ENCODE measurements around the gene NFYB.

Gene NFYB

GRCh38 chr12:104137902-104138796 lies at the start of gene NFYB:
Gene NFYB (minus strand): TSS chr12:104138210. CDS start chr12:104135453, 2,757 bp downstream.
- peaks cover 30% of the 10 kb centered on the region for H3K4me1 ChIP-seq (ENCODE audit: control insufficient read depth, low read length)
- H3K9me3 ChIP-seq (ENCODE audit: control insufficient read depth, insufficient read depth, low read length), result no peaks in the 10 kb centered on the region
- peak within 1 kb of the TSS; percentile 81 for H3K27ac ChIP-seq (ENCODE audit: low read depth, low read length)
- H3K79me2 ChIP-seq (ENCODE audit: control insufficient read depth, low read length), result peaks cover 42% of the 10 kb centered on the region
- TF ChIP-seq CTCF (IDR thresholded peaks at IDR 0.05; ENCODE audit: low read depth, low read length, poor library complexity, severe bottlenecking) (no peak), EZH2phosphoT487 (IDR thresholded peaks at IDR 0.05; ENCODE audit: borderline replicate concordance, low read length) (no peak)
- H3K36me3 ChIP-seq (ENCODE audit: control insufficient read depth, low read length), result peaks cover 28% of the 10 kb centered on the region
- no peaks in the 10 kb centered on the region for H3K27me3 ChIP-seq (ENCODE audit: control insufficient read depth, low read length)
- H4K20me1 ChIP-seq (ENCODE audit: control insufficient read depth, insufficient read depth, low read depth, low read length), result no peaks in the 10 kb centered on the region
- H3K9me2 ChIP-seq (replicated peaks; ENCODE audit: control insufficient read depth, low read length), result no peaks in the 10 kb centered on the region
- peak within 1 kb of the TSS; percentile 85 for H3K4me2 ChIP-seq (ENCODE audit: low read length)
- peaks cover 8% of the 10 kb centered on the region; the same call in 1 of the 2 replicates for H3F3A ChIP-seq (ENCODE audit: control insufficient read depth, insufficient read depth)
- H3K4me3 ChIP-seq (ENCODE audit: low read length), result peak within 1 kb of the TSS; percentile 93

GRCh38 chr12:104187446-104188155 lies 49.6 kb upstream of the NFYB start:
- H3K4me1 ChIP-seq (ENCODE audit: control insufficient read depth, low read length), result no peaks in the 10 kb centered on the region
- H3K27ac ChIP-seq (ENCODE audit: low read depth, low read length), result no peak overlapping the region
- no peaks in the 10 kb centered on the region for H3K9me2 ChIP-seq (replicated peaks; ENCODE audit: control insufficient read depth, low read length)
- no peaks in the 10 kb centered on the region for H3K36me3 ChIP-seq (ENCODE audit: control insufficient read depth, low read length)
- H3K4me2 ChIP-seq (ENCODE audit: low read length), result no peak overlapping the region
- no peak for TF ChIP-seq EZH2phosphoT487 (IDR thresholded peaks at IDR 0.05; ENCODE audit: borderline replicate concordance, low read length)
- no peak for TF ChIP-seq CTCF (IDR thresholded peaks at IDR 0.05; ENCODE audit: low read depth, low read length, poor library complexity, severe bottlenecking)
- H3K4me3 ChIP-seq (ENCODE audit: low read length), result no peak overlapping the region
- H4K20me1 ChIP-seq (ENCODE audit: control insufficient read depth, insufficient read depth, low read depth, low read length), result no peaks in the 10 kb centered on the region
- no peaks in the 10 kb centered on the region for H3K79me2 ChIP-seq (ENCODE audit: control insufficient read depth, low read length)
- H3F3A ChIP-seq (ENCODE audit: control insufficient read depth, insufficient read depth), result no peaks in the 10 kb centered on the region
- H3K27me3 ChIP-seq (ENCODE audit: control insufficient read depth, low read length), result no peaks in the 10 kb centered on the region
- 0 out of 2 replicates have a peak, but pooled peaks cover 3% of the 10 kb centered on the region for H3K9me3 ChIP-seq (ENCODE audit: control insufficient read depth, insufficient read depth, low read length)

GRCh38 chr12:104183443-104183842 lies 45.4 kb upstream of the NFYB start:
- Histone ChIP-seq H3K27me3 (ENCODE audit: control insufficient read depth, low read length) (no peaks in the 10 kb centered on the region), H3K27ac (ENCODE audit: low read depth, low read length) (no peak overlapping the region), H3K9me2 (replicated peaks; ENCODE audit: control insufficient read depth, low read length) (no peaks in the 10 kb centered on the region), H4K20me1 (ENCODE audit: control insufficient read depth, insufficient read depth, low read depth, low read length) (no peaks in the 10 kb centered on the region), H3K4me1 (ENCODE audit: control insufficient read depth, low read length) (no peaks in the 10 kb centered on the region), H3K79me2 (ENCODE audit: control insufficient read depth, low read length) (no peaks in the 10 kb centered on the region), H3F3A (ENCODE audit: control insufficient read depth, insufficient read depth) (no peaks in the 10 kb centered on the region), H3K9me3 (ENCODE audit: control insufficient read depth, insufficient read depth, low read length) (0 out of 2 replicates have a peak, but pooled peaks cover 3% of the 10 kb centered on the region), H3K4me2 (ENCODE audit: low read length) (no peak overlapping the region), H3K36me3 (ENCODE audit: control insufficient read depth, low read length) (no peaks in the 10 kb centered on the region), H3K4me3 (ENCODE audit: low read length) (no peak overlapping the region)
- TF ChIP-seq EZH2phosphoT487 (IDR thresholded peaks at IDR 0.05; ENCODE audit: borderline replicate concordance, low read length), result no peak
- no peak for TF ChIP-seq CTCF (IDR thresholded peaks at IDR 0.05; ENCODE audit: low read depth, low read length, poor library complexity, severe bottlenecking)
